ENCODE measurements around the gene BCKDK.

GRCh38 chr16:31063495-31063842, 44.7 kb upstream of the BCKDK start:
- TF ChIP-seq ZFP3 (CRISPR knock-in tag; IDR thresholded peaks at IDR 0.05) (no peak), ARNTL (CRISPR knock-in tag; IDR thresholded peaks at IDR 0.05; ENCODE audit: borderline replicate concordance, low read depth) (no peak), PATZ1 (CRISPR knock-in tag; IDR thresholded peaks at IDR 0.05; ENCODE audit: borderline replicate concordance) (no peak), TCF4 (CRISPR knock-in tag; IDR thresholded peaks at IDR 0.05; ENCODE audit: borderline replicate concordance) (no peak), GLIS3 (CRISPR knock-in tag; IDR thresholded peaks at IDR 0.05) (no peak), POU6F1 (CRISPR knock-in tag; IDR thresholded peaks at IDR 0.05; ENCODE audit: borderline replicate concordance, low read depth) (no peak), ZFP30 (CRISPR knock-in tag; IDR thresholded peaks at IDR 0.05) (no peak), TSHZ2 (CRISPR knock-in tag; IDR thresholded peaks at IDR 0.05) (no peak), ISL1 (CRISPR knock-in tag; IDR thresholded peaks at IDR 0.05) (no peak), ZC3H10 (CRISPR knock-in tag; IDR thresholded peaks at IDR 0.05) (no peak), ZNF8 (CRISPR knock-in tag; IDR thresholded peaks at IDR 0.05) (no peak), PPARA (CRISPR knock-in tag; IDR thresholded peaks at IDR 0.05; ENCODE audit: borderline replicate concordance) (no peak), CSDC2 (CRISPR knock-in tag; IDR thresholded peaks at IDR 0.05) (no peak)
